ENCODE results near the gene LRRC32. TPM values are rescaled to one million over a fixed set of nuclear protein-coding genes. Genes with fewer than 3 reads are reported as not detected.

The LRRC32 gene
- polyA plus RNA-seq, 1 donor from 2014 or later, result not detected

- no peaks in the 10 kb centered on the region for H3K9me2 ChIP-seq (ENCODE audit: insufficient read depth, low read length)
- TF ChIP-seq, protein P1, sequence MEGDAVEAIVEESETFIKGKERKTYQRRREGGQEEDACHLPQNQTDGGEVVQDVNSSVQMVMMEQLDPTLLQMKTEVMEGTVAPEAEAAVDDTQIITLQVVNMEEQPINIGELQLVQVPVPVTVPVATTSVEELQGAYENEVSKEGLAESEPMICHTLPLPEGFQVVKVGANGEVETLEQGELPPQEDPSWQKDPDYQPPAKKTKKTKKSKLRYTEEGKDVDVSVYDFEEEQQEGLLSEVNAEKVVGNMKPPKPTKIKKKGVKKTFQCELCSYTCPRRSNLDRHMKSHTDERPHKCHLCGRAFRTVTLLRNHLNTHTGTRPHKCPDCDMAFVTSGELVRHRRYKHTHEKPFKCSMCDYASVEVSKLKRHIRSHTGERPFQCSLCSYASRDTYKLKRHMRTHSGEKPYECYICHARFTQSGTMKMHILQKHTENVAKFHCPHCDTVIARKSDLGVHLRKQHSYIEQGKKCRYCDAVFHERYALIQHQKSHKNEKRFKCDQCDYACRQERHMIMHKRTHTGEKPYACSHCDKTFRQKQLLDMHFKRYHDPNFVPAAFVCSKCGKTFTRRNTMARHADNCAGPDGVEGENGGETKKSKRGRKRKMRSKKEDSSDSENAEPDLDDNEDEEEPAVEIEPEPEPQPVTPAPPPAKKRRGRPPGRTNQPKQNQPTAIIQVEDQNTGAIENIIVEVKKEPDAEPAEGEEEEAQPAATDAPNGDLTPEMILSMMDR (IDR thresholded peaks at IDR 0.05; ENCODE audit: poor library complexity, severe bottlenecking), result no peak
- TF ChIP-seq, protein P2, sequence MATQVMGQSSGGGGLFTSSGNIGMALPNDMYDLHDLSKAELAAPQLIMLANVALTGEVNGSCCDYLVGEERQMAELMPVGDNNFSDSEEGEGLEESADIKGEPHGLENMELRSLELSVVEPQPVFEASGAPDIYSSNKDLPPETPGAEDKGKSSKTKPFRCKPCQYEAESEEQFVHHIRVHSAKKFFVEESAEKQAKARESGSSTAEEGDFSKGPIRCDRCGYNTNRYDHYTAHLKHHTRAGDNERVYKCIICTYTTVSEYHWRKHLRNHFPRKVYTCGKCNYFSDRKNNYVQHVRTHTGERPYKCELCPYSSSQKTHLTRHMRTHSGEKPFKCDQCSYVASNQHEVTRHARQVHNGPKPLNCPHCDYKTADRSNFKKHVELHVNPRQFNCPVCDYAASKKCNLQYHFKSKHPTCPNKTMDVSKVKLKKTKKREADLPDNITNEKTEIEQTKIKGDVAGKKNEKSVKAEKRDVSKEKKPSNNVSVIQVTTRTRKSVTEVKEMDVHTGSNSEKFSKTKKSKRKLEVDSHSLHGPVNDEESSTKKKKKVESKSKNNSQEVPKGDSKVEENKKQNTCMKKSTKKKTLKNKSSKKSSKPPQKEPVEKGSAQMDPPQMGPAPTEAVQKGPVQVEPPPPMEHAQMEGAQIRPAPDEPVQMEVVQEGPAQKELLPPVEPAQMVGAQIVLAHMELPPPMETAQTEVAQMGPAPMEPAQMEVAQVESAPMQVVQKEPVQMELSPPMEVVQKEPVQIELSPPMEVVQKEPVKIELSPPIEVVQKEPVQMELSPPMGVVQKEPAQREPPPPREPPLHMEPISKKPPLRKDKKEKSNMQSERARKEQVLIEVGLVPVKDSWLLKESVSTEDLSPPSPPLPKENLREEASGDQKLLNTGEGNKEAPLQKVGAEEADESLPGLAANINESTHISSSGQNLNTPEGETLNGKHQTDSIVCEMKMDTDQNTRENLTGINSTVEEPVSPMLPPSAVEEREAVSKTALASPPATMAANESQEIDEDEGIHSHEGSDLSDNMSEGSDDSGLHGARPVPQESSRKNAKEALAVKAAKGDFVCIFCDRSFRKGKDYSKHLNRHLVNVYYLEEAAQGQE (IDR thresholded peaks at IDR 0.05; ENCODE audit: borderline replicate concordance), result no peak
- TF ChIP-seq TAF1 (IDR thresholded peaks at IDR 0.05; ENCODE audit: low read depth) (no peak), POLR2AphosphoS5 (IDR thresholded peaks at IDR 0.05) (no peak), EZH2 (IDR thresholded peaks at IDR 0.05; ENCODE audit: borderline replicate concordance, insufficient read depth, low read length, poor library complexity, severe bottlenecking) (no peak), EP300 (conservative IDR thresholded peaks at IDR 0.05; ENCODE audit: poor library complexity, severe bottlenecking) (no peak), SMC3 (conservative IDR thresholded peaks at IDR 0.05; ENCODE audit: poor library complexity) (no peak), RAD21 (conservative IDR thresholded peaks at IDR 0.05) (no peak), MXI1 (conservative IDR thresholded peaks at IDR 0.05; ENCODE audit: poor library complexity, severe bottlenecking) (no peak)
Observed at GRCh38 chr11:76654980-76655379, 15.6 kb downstream of the LRRC32 start.

GRCh38 chr11:76654298-76654851 is 16.2 kb downstream of the LRRC32 start:
- H3K9ac ChIP-seq (ENCODE audit: low read length), result no peak overlapping the region
- no peak overlapping the region for H2AFZ ChIP-seq (ENCODE audit: low read depth, low read length)
- H3K79me2 ChIP-seq (replicated peaks; ENCODE audit: insufficient read depth, low read length), result no peaks in the 10 kb centered on the region
- H3K4me2 ChIP-seq (ENCODE audit: low read length), result no peak overlapping the region
- no peaks in the 10 kb centered on the region for H3K9me3 ChIP-seq (ENCODE audit: low read length)
- H3F3A ChIP-seq (ENCODE audit: insufficient read depth, low read length, poor library complexity, severe bottlenecking), result no peaks in the 10 kb centered on the region
- TF ChIP-seq POLR2AphosphoS5 (IDR thresholded peaks at IDR 0.05) (no peak), SMC3 (conservative IDR thresholded peaks at IDR 0.05; ENCODE audit: poor library complexity) (no peak), EZH2 (IDR thresholded peaks at IDR 0.05; ENCODE audit: borderline replicate concordance, insufficient read depth, low read length, poor library complexity, severe bottlenecking) (no peak), EP300 (conservative IDR thresholded peaks at IDR 0.05; ENCODE audit: poor library complexity, severe bottlenecking) (no peak), TAF1 (IDR thresholded peaks at IDR 0.05; ENCODE audit: low read depth) (no peak), MXI1 (conservative IDR thresholded peaks at IDR 0.05; ENCODE audit: poor library complexity, severe bottlenecking) (no peak), RAD21 (conservative IDR thresholded peaks at IDR 0.05) (no peak)
- TF ChIP-seq, protein P1 (IDR thresholded peaks at IDR 0.05; ENCODE audit: poor library complexity, severe bottlenecking), result no peak
- TF ChIP-seq, protein P2 (IDR thresholded peaks at IDR 0.05; ENCODE audit: borderline replicate concordance), result no peak
- H3K9me2 ChIP-seq (ENCODE audit: insufficient read depth, low read length), result no peaks in the 10 kb centered on the region
- H3K27me3 ChIP-seq (ENCODE audit: insufficient read depth, low read depth, low read length), result no peaks in the 10 kb centered on the region
- no peak overlapping the region for H3K4me3 ChIP-seq (ENCODE audit: low read length)
- H4K20me1 ChIP-seq (ENCODE audit: insufficient read depth), result no peaks in the 10 kb centered on the region
- H3K36me3 ChIP-seq (ENCODE audit: insufficient read depth, low read length), result no peaks in the 10 kb centered on the region
- no peak overlapping the region for H3K27ac ChIP-seq (ENCODE audit: low read length)

More at GRCh38 chr11:76654980-76655379, 15.6 kb downstream of the LRRC32 start:
- Histone ChIP-seq H3K9ac (ENCODE audit: low read length) (no peak overlapping the region), H3K36me3 (ENCODE audit: insufficient read depth, low read length) (no peaks in the 10 kb centered on the region), H4K20me1 (ENCODE audit: insufficient read depth) (no peaks in the 10 kb centered on the region), H3K4me2 (ENCODE audit: low read length) (no peak overlapping the region), H3K4me3 (ENCODE audit: low read length) (no peak overlapping the region), H3K27me3 (ENCODE audit: insufficient read depth, low read depth, low read length) (no peaks in the 10 kb centered on the region), H3K27ac (ENCODE audit: low read length) (no peak overlapping the region), H3K79me2 (replicated peaks; ENCODE audit: insufficient read depth, low read length) (no peaks in the 10 kb centered on the region), H3K9me3 (ENCODE audit: low read length) (no peaks in the 10 kb centered on the region), H2AFZ (ENCODE audit: low read depth, low read length) (no peak overlapping the region), H3F3A (ENCODE audit: insufficient read depth, low read length, poor library complexity, severe bottlenecking) (no peaks in the 10 kb centered on the region)

Data from neural cell (in vitro differentiated cells).